DMS79 treated with DMSO at 0.1 percent for 48 hours (cell line): ENCODE measurements around the gene ACTR3C.
A peak's percentile ranks its signal among the peaks of the same experiment; 100 is the strongest.
"Not testable (repeated sequence)": the region's sequence is repeated elsewhere in the genome, so short reads cannot be mapped to it uniquely, and the experiment has no call there.

Experiments
- DNase-seq: peaks from one replicate; lab custom pipeline; 2025; lab: John Stamatoyannopoulos, UW

The ACTR3C gene

GRCh38 chr7:150336746-150337145 is 13.4 kb upstream of the ACTR3C start:
- no peak for DNase-seq

GRCh38 chr7:150335774-150336112 is 12.4 kb upstream of the ACTR3C start:
- no peak for DNase-seq

GRCh38 chr7:150335108-150335773 is 11.9 kb upstream of the ACTR3C start:
- no peak for DNase-seq

GRCh38 chr7:150334108-150334507 is 10.8 kb upstream of the ACTR3C start:
- DNase-seq = no peak

GRCh38 chr7:150333659-150334058 is 10.3 kb upstream of the ACTR3C start:
- DNase-seq = no peak

GRCh38 chr7:150332852-150333635 is 9.7 kb upstream of the ACTR3C start:
- DNase-seq = no peak

GRCh38 chr7:150330211-150330885 is 7.0 kb upstream of the ACTR3C start:
- DNase-seq = no peak

- no peak for DNase-seq
Observed at GRCh38 chr7:150329331-150330120, 6.2 kb upstream of the ACTR3C start.

- no peak for DNase-seq
Observed at GRCh38 chr7:150327308-150327707, 4.0 kb upstream of the ACTR3C start.

- DNase-seq = no peak
Observed at GRCh38 chr7:150326657-150327268, 3.4 kb upstream of the ACTR3C start.

GRCh38 chr7:150325901-150326300 is 2.6 kb upstream of the ACTR3C start:
- no peak for DNase-seq

GRCh38 chr7:150325110-150325611 is 1.8 kb upstream of the ACTR3C start:
- DNase-seq = no peak

GRCh38 chr7:150324373-150324961 is 1.1 kb upstream of the ACTR3C start:
- DNase-seq = peak; percentile 26

GRCh38 chr7:150323682-150324372 is 482 bp upstream of the ACTR3C start:
- DNase-seq = peak; percentile 27

GRCh38 chr7:150322114-150322832 is 1.1 kb downstream of the ACTR3C start:
- no peak for DNase-seq

- DNase-seq = no peak
Observed at GRCh38 chr7:150321788-150322113, 1.6 kb downstream of the ACTR3C start.

- no peak for DNase-seq
Observed at GRCh38 chr7:150317748-150318444, 5.4 kb downstream of the ACTR3C start.

- not testable (repeated sequence) for DNase-seq
Observed at GRCh38 chr7:150316987-150317386, 6.4 kb downstream of the ACTR3C start.

GRCh38 chr7:150314639-150315239 is 8.6 kb downstream of the ACTR3C start:
- DNase-seq = no peak
